Right lobe of liver (tissue), 6 donors: ENCODE measurements around the gene KREMEN1. TPM values are rescaled to one million over a fixed set of nuclear protein-coding genes. Genes with fewer than 3 reads are reported as not detected.

Experiments used
- ATAC-seq, 4 donors: fragments of 200-7000 bp; cut with Tn5 transposase; one replicate each; pipeline ENCODE4 v1.9.1; 2020; ENCODE audit warnings: mild to moderate bottlenecking in 4 of 4, moderate library complexity in 4 of 4
- DNase-seq, 3 donors: peaks; one replicate each; pipeline ENCODE4 v3.0.0-alpha.2; 2020
- H3K27ac ChIP-seq, 3 donors: fragments of 200-600 bp; one replicate each; pipeline ENCODE4 v1.8.0; 2022
- H3K27me3 ChIP-seq, 2 donors: fragments of 200-600 bp; one replicate each; pipeline ENCODE4 v1.8.0; 2022
- H3K36me3 ChIP-seq, 4 donors: fragments of 200-600 bp; sonication (generic) in 1 of 4; one replicate each; pipeline versions ENCODE4 v1.5.1 to v1.8.0; 2017 to 2022; ENCODE audit warnings: control low read depth in 1 of 4
- H3K4me1 ChIP-seq, 4 donors: fragments of 200-600 bp; sonication (generic) in 1 of 4; one replicate each; pipeline versions ENCODE4 v1.5.1 to v1.8.0; 2017 to 2022; ENCODE audit warnings: control low read depth in 1 of 4
- H3K4me3 ChIP-seq, 3 donors: fragments of 200-600 bp; one replicate each; pipeline ENCODE4 v1.8.0; 2022
- H3K9me3 ChIP-seq, 4 donors: fragments of 200-600 bp; sonication (generic) in 1 of 4; one replicate each; pipeline versions ENCODE4 v1.5.1 to v1.8.0; 2017 to 2022; ENCODE audit warnings: control low read depth in 1 of 4
- CTCF ChIP-seq, 4 donors: fragments of 200-600 bp in 3 of 4; fragments of 450-650 bp in 1 of 4; IDR thresholded peaks; one replicate each; pipeline versions ENCODE4 v1.5.1 to v1.8.0; 2016 to 2022; ENCODE audit warnings: antibody characterized with exemption in 4 of 4, mild to moderate bottlenecking in 2 of 4
- POLR2A ChIP-seq: fragments of 450-650 bp; IDR thresholded peaks from one replicate; pipeline ENCODE4 v1.6.1; 2017; ENCODE audit warnings: antibody characterized with exemption, mild to moderate bottlenecking
- WGBS: methylation state at CpG from one replicate; pipeline ENCODE4 v1.1.6; 2018; ENCODE audit warnings: low coverage, low lambda C conversion rate; ENCODE audit not compliant: insufficient coverage; ENCODE audit errors: missing lambda C conversion rate; 5-methylcytosine and 5-hydroxymethylcytosine counted together
- intact Hi-C, 2 donors: fragments of 100-400 bp; cut with DNase I; formaldehyde crosslinking; loops; one replicate each; pipeline versions ENCODE4 v1.11.2 to v1.14.1; 2022
- total RNA-seq, 6 experiments: library from RNA; depleted of rRNA in 2 of 6; stranded (reverse); fragments of >200 nt in 2 of 6; fragmentation: NEBNext Ultra II Directional in 3 of 6; extraction: Animal tissue kit (Norgen Biotek cat#: 25700) in 3 of 6; gene quantifications; one replicate each; pipeline versions ENCODE4 v1.1.0 to v1.2.4, GENCODE V29; 2016 to 2023
- donor health status: DM: no; HTN: yes; CAD: no.
- donor health status: DM: no; HTN: no; CAD: no.
- donor health status: DM: no; HTN: no; CAD: no.
- donor health status: DM: no; HTN: yes; CAD: no.
- donor health status: DM: no; HTN: yes; CAD: no.

The KREMEN1 gene
- total RNA-seq, 6 experiments from 2014 or later, result 1.7 to 6.7 (median 3.0) TPM

GRCh38 chr22:29069463-29069862 lies 3.4 kb upstream of the KREMEN1 start:
- 76% methylated on average over 2 of the region's 4 CpGs for WGBS
- no peak for ATAC-seq

DNA sequence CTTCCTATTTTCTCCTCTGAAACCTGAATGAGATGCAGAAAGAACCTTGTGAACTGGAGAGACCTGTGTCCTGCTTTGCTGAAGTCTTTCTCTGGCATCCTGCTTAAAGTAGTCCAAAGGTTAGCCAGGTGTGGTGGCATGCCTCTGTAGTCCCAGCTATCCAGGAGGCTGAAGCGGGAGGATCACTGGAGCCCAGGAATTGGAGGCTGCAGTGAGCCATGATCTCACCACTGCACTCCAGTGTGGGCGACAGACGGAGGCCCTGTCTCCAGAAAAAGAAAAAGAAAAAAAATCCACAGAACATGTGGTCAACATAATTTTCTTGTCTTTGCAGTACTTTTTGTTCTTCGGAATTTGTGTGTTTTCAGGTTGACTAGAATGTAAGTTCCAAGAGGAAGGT lies 2.3 kb upstream of the KREMEN1 start:
- TF ChIP-seq CTCF (IDR thresholded peaks at IDR 0.05) (no peak), POLR2A (no peak)
- intact Hi-C loops, result no loop called here
- no peak overlapping the region for H3K27ac ChIP-seq
- ATAC-seq, result no peak
- no peaks in the 10 kb centered on the region for H3K9me3 ChIP-seq
- H3K36me3 ChIP-seq, result no peaks in the 10 kb centered on the region
- DNase-seq, result no peak
- H3K4me1 ChIP-seq, result peaks cover 0 to 16% (median 4%) of the 10 kb centered on the region in 4 donors
- no peak overlapping the region for H3K4me3 ChIP-seq
- no peaks in the 10 kb centered on the region for H3K27me3 ChIP-seq
- 81% methylated on average over 4 of the region's 4 CpGs for WGBS

More at GRCh38 chr22:29069463-29069862, 3.4 kb upstream of the KREMEN1 start:
- no peak for DNase-seq
- intact Hi-C loops, result no loop called here
- Histone ChIP-seq H3K9me3 (no peaks in the 10 kb centered on the region), H3K27ac (no peak overlapping the region), H3K36me3 (no peaks in the 10 kb centered on the region), H3K27me3 (no peaks in the 10 kb centered on the region), H3K4me3 (no peak overlapping the region), H3K4me1 (peaks cover 0 to 16% (median 4%) of the 10 kb centered on the region in 4 donors)
- TF ChIP-seq CTCF (IDR thresholded peaks at IDR 0.05) (no peak), POLR2A (no peak)

- TF ChIP-seq POLR2A (no peak), CTCF (IDR thresholded peaks at IDR 0.05) (no peak)
- Histone ChIP-seq H3K27ac (no peak overlapping the region), H3K4me3 (peak overlapping the region; percentile 29 to 48 (median 41)), H3K4me1 (peaks cover 0 to 16% (median 4%) of the 10 kb centered on the region in 4 donors), H3K9me3 (no peaks in the 10 kb centered on the region), H3K27me3 (no peaks in the 10 kb centered on the region), H3K36me3 (no peaks in the 10 kb centered on the region)
- intact Hi-C loops, result no loop called here
- WGBS, result 8% methylated on average over 21 of the region's 60 CpGs
- DNase-seq, result peak; percentile 58 to 67 (median 67)
- ATAC-seq, result peak; percentile 9 to 45 (median 14)
Measured at GRCh38 chr22:29071261-29072045, 1.4 kb upstream of the KREMEN1 start.

DNA sequence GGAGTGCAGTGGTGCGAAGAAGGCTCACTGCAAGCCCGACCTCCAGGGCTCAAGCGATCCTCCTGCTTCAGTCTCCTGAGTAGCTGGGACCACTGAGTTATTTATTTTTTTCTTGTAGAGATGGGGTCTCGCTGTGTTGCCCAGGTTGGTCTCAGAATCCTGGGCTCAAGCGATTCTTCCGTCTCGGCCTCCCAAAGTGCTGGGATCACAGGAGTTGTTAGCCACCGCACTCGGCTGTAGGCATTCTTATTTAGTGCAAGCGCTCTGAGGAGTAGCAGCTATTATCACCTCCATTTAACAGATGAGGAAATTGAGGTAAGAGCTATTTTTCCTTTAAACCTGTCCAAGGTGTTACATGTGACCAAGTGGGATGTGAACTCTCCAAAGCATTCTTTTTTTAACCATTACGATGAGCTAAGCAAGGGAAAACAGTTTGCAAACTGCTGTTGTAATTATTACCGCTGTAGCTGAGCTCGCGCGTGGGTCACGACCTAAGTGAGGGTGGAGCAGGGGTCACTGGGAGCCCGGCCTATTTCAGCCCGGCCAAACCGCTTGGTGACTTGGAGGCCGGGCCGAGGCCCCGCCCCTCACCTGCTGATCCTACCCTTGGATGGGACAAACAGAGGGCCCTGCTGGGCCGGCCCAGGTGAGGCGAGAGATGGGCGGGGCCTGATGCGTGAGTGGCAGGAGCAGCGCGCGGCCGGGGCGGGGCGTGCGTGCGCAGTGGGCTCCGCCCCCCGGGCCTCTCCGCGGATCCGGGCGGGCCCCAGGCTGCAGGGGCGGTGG lies 449 bp upstream of the KREMEN1 start:
- H3K36me3 ChIP-seq, result no peaks in the 10 kb centered on the region
- H3K4me3 ChIP-seq, result peak overlapping the region; percentile 3 to 48 (median 23)
- no peaks in the 10 kb centered on the region for H3K27me3 ChIP-seq
- DNase-seq (peak; percentile 98 to 99 (median 99)), ATAC-seq (peak; percentile 92 to 98 (median 94))
- peak overlapping the region in 1 of 3 donors; percentile 53 for H3K27ac ChIP-seq
- H3K4me1 ChIP-seq, result peaks cover 0 to 20% (median 4%) of the 10 kb centered on the region in 4 donors
- TF ChIP-seq CTCF (IDR thresholded peaks at IDR 0.05) (no peak), POLR2A (no peak)
- intact Hi-C loops, result no loop called here
- H3K9me3 ChIP-seq, result no peaks in the 10 kb centered on the region
- 63% methylated on average over 11 of the region's 41 CpGs for WGBS
